Upper lobe of left lung (tissue), 6 donors: ENCODE measurements around the gene ARRB1. TPM values are rescaled to one million over a fixed set of nuclear protein-coding genes. Genes with fewer than 3 reads are reported as not detected.
"Not testable (repeated sequence)": the region's sequence is repeated elsewhere in the genome, so short reads cannot be mapped to it uniquely, and the experiment has no call there.

Experiments used
- ATAC-seq, 2 donors: fragments of 200-7000 bp; cut with Tn5 transposase; one replicate each; pipeline ENCODE4 v1.9.1; 2022; ENCODE audit warnings: mild to moderate bottlenecking in 2 of 2, moderate library complexity in 2 of 2; ENCODE audit not compliant: low FRiP score in 2 of 2
- DNase-seq, 2 donors: peaks; one replicate each; pipeline ENCODE4 v3.0.0-alpha.2; 2019 to 2020
- H3K27ac ChIP-seq, 4 donors: fragments of 200-600 bp; sonication (generic); one replicate each; pipeline ENCODE4 v1.5.1; 2016 to 2019
- H3K27me3 ChIP-seq, 4 donors: fragments of 200-600 bp; sonication (generic); one replicate each; pipeline ENCODE4 v1.5.1; 2017 to 2019
- H3K36me3 ChIP-seq, 4 donors: fragments of 200-600 bp; sonication (generic); one replicate each; pipeline ENCODE4 v1.5.1; 2016 to 2019
- H3K4me1 ChIP-seq, 4 donors: fragments of 200-600 bp; sonication (generic); one replicate each; pipeline ENCODE4 v1.5.1; 2018 to 2019
- H3K4me3 ChIP-seq, 4 donors: fragments of 200-600 bp; sonication (generic); one replicate each; pipeline ENCODE4 v1.5.1; 2017 to 2019; ENCODE audit warnings: mild to moderate bottlenecking in 2 of 4, moderate library complexity in 1 of 4
- H3K9me3 ChIP-seq, 4 donors: fragments of 200-600 bp; sonication (generic); one replicate each; pipeline ENCODE4 v1.5.1; 2018 to 2019
- EP300 ChIP-seq, 4 donors: sonication (generic); formaldehyde crosslinking; IDR thresholded peaks; one replicate each; pipeline ENCODE4 v1.5.1; 2017; ENCODE audit warnings: antibody characterized with exemption in 4 of 4, control low read depth in 2 of 4
- POLR2A ChIP-seq, 4 donors: fragments of 450-650 bp; IDR thresholded peaks; one replicate each; pipeline ENCODE4 v1.5.1; 2016 to 2017; ENCODE audit warnings: antibody characterized with exemption in 4 of 4, mild to moderate bottlenecking in 2 of 4
- POLR2AphosphoS5 ChIP-seq, 2 donors: sonication (generic); formaldehyde crosslinking; IDR thresholded peaks; one replicate each; pipeline ENCODE4 v1.5.1; 2017; ENCODE audit warnings: antibody characterized with exemption in 2 of 2
- WGBS, 2 donors: methylation state at CpG; one replicate each; pipeline ENCODE4 v1.1.5; 2017 to 2018; 5-methylcytosine and 5-hydroxymethylcytosine counted together
- total RNA-seq, 6 donors: library from RNA; depleted of rRNA in 4 of 6; stranded (reverse); fragments of >200 nt in 4 of 6; gene quantifications; one replicate each; pipeline versions ENCODE4 v1.1.0 to v1.2.1, GENCODE V29; 2016 to 2021
- TF ChIP-seq, protein P1 (sequence below), 6 experiments: fragments of 450-650 bp in 4 of 6; fragments of 200-600 bp in 2 of 6; sonication (generic) in 2 of 6; IDR thresholded peaks; one replicate each; pipeline ENCODE4 v1.5.1; 2016 to 2019; ENCODE audit warnings: antibody characterized with exemption in 6 of 6
- donor health status: DM: no; HTN: no; CAD: no; lungs with moderate emphysema.
- donor health status: DM: no; HTN: yes; CAD: no; lungs with severe emphysema.

The ARRB1 gene
- total RNA-seq, 6 donors from 2014 or later, result 119 to 235 (median 170) TPM

- Histone ChIP-seq H3K36me3 (no peaks in the 10 kb centered on the region), H3K4me1 (peaks cover 23 to 44% (median 28%) of the 10 kb centered on the region in 4 donors), H3K27me3 (no peaks in the 10 kb centered on the region), H3K9me3 (no peaks in the 10 kb centered on the region), H3K27ac (peak overlapping the region in 3 of 4 donors; percentile 43 to 58 (median 57)), H3K4me3 (no peak overlapping the region)
- WGBS, 2 donors, result 59 to 80% methylated on average over 7 of the region's 7 CpGs
- ATAC-seq (peak; percentile 61 to 80), DNase-seq (peak in 1 of 2 donors; percentile 63)
- TF ChIP-seq POLR2A (IDR thresholded peaks at IDR 0.05) (no peak), POLR2AphosphoS5 (IDR thresholded peaks at IDR 0.05) (no peak), EP300 (IDR thresholded peaks at IDR 0.05) (no peak)
- TF ChIP-seq, protein P1, sequence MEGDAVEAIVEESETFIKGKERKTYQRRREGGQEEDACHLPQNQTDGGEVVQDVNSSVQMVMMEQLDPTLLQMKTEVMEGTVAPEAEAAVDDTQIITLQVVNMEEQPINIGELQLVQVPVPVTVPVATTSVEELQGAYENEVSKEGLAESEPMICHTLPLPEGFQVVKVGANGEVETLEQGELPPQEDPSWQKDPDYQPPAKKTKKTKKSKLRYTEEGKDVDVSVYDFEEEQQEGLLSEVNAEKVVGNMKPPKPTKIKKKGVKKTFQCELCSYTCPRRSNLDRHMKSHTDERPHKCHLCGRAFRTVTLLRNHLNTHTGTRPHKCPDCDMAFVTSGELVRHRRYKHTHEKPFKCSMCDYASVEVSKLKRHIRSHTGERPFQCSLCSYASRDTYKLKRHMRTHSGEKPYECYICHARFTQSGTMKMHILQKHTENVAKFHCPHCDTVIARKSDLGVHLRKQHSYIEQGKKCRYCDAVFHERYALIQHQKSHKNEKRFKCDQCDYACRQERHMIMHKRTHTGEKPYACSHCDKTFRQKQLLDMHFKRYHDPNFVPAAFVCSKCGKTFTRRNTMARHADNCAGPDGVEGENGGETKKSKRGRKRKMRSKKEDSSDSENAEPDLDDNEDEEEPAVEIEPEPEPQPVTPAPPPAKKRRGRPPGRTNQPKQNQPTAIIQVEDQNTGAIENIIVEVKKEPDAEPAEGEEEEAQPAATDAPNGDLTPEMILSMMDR (IDR thresholded peaks at IDR 0.05), result no peak
These were observed 29.4 kb upstream of the ARRB1 start for GRCh38 chr11:75380716-75381420.

GRCh38 chr11:75380245-75380644 lies 28.8 kb upstream of the ARRB1 start:
- no peak for TF ChIP-seq EP300 (IDR thresholded peaks at IDR 0.05)
- TF ChIP-seq, protein P1 (IDR thresholded peaks at IDR 0.05), result no peak
- TF ChIP-seq POLR2A (IDR thresholded peaks at IDR 0.05), result no peak
- Histone ChIP-seq H3K4me3 (no peak overlapping the region), H3K27me3 (no peaks in the 10 kb centered on the region), H3K27ac (peak overlapping the region in 3 of 4 donors; percentile 1 to 57 (median 43)), H3K36me3 (no peaks in the 10 kb centered on the region), H3K9me3 (no peaks in the 10 kb centered on the region), H3K4me1 (peaks cover 23 to 47% (median 29%) of the 10 kb centered on the region in 4 donors)
- 96 to 98% methylated on average over 2 of the region's 2 CpGs for WGBS, 2 donors
- ATAC-seq (no peak), DNase-seq (no peak)

- peaks cover 16 to 38% (median 22%) of the 10 kb centered on the region in 4 donors for H3K4me1 ChIP-seq
- H3K9me3 ChIP-seq, H3K36me3 ChIP-seq, H3K27me3 ChIP-seq, H3K27ac ChIP-seq, H3K4me3 ChIP-seq, ATAC-seq: not testable (repeated sequence)
- DNase-seq, result peak in 1 of 2 donors; percentile 66
- WGBS, 2 donors, result 80 to 83% methylated on average over 17 of the region's 17 CpGs
These were observed 27.3 kb upstream of the ARRB1 start for GRCh38 chr11:75378776-75379175.

DNA sequence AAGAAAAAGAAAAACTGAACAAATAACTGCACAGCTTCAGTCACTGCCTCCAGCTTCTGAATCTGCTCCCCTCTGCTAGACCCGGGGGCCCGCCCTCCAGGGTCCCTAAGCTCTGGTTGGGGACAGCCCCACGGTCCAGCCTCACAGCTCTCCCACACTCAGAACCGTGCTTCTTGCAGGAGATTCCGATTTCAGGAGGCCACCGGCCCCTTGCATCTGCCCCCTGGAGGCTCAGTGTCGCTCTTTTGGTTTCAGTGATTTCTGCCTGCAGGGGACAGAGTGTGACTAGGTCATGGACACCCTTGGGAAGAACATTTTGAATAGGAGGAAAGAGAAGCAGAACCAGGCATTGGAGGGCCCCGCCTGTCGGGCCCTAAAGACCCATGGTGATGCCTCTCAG lies 24.7 kb upstream of the ARRB1 start:
- ATAC-seq, result no peak
- no peak for TF ChIP-seq EP300 (IDR thresholded peaks at IDR 0.05)
- TF ChIP-seq, protein P1 (IDR thresholded peaks at IDR 0.05), result peak in 1 of 6 experiments; percentile 7
- WGBS, 2 donors, result 68 to 84% methylated on average over 7 to 9 of the region's 9 CpGs
- Histone ChIP-seq H3K27me3 (no peaks in the 10 kb centered on the region), H3K9me3 (no peaks in the 10 kb centered on the region), H3K27ac (peak overlapping the region in 1 of 4 donors; percentile 30), H3K36me3 (no peaks in the 10 kb centered on the region), H3K4me3 (no peak overlapping the region), H3K4me1 (peaks cover 21 to 41% (median 33%) of the 10 kb centered on the region in 4 donors)
- no peak for DNase-seq

- Histone ChIP-seq H3K27me3 (no peaks in the 10 kb centered on the region), H3K4me1 (peaks cover 17 to 40% (median 27%) of the 10 kb centered on the region in 4 donors), H3K36me3 (no peaks in the 10 kb centered on the region), H3K9me3 (no peaks in the 10 kb centered on the region), H3K4me3 (no peak overlapping the region), H3K27ac (peak overlapping the region in 1 of 4 donors; percentile 30)
- no peak for DNase-seq
- ATAC-seq, result no peak
- TF ChIP-seq, protein P1 (IDR thresholded peaks at IDR 0.05), result no peak
- 77 to 88% methylated on average over 6 to 8 of the region's 8 CpGs for WGBS, 2 donors
These were observed 24.2 kb upstream of the ARRB1 start for GRCh38 chr11:75375626-75376025.
